Measurements from ENCODE around the gene RGPD8.

The RGPD8 gene

DNA sequence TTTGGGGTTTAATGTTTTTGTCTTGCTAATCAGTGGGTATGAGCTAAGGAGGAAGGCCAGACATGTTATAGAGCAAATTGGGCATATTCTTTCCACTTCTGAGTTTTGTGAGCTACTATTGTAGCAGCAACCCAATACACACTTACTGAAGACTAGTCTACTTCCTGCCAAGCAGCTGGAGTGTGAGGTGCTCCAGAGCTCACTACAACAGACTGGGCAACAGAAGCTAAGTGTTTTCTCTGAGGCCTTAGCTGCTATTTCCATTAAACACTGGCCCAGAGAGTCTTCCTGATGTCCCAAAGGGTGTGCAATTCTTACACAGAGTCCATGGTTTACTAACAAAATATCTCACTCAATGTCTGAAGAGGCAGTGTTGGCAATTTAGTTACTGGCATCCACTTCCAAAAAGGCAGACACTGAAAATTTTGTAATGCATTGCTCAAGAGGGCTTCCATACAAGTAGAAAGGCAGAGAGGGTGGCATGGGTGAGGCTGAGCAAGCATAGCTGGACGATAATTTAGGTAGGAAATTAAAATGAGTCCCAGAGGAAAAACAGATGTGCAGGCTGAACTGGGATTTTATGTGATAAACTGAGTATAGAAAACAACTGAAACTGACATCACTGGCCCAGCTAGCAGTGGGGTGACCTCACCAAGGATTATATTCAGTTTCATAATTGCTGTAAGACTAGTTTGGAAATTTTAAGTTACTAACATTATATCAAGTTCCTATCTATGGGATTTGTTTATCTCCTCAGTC is 89.4 kb downstream of the RGPD8 start:
- intact Hi-C loops (cut with DNase I): no loop called here
- no peak for DNase-seq

DNA sequence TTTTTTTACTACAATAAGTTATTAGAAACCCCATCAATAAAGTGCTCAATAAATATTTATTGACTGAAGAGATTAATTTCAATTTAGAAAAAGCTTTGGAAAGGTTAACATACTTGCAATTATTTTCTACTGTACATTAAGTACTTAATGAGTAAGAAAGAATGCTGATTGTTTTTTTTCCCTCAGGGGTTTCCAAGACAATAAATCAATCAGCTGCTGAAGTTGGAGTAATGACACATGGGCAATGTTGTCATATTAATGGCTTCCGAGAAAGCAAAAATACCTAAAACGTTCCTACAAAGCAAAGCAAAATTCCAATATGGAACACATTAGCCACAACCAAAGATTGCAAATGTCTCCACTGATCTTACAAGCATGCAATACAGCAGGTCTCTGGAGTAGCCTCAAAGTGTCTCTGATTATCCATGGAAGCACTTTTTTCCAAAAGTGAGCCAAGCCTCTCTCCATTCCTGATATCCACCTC is 91.3 kb downstream of the RGPD8 start:
- intact Hi-C loops (cut with DNase I): no loop called here
- DNase-seq: no peak

DNA sequence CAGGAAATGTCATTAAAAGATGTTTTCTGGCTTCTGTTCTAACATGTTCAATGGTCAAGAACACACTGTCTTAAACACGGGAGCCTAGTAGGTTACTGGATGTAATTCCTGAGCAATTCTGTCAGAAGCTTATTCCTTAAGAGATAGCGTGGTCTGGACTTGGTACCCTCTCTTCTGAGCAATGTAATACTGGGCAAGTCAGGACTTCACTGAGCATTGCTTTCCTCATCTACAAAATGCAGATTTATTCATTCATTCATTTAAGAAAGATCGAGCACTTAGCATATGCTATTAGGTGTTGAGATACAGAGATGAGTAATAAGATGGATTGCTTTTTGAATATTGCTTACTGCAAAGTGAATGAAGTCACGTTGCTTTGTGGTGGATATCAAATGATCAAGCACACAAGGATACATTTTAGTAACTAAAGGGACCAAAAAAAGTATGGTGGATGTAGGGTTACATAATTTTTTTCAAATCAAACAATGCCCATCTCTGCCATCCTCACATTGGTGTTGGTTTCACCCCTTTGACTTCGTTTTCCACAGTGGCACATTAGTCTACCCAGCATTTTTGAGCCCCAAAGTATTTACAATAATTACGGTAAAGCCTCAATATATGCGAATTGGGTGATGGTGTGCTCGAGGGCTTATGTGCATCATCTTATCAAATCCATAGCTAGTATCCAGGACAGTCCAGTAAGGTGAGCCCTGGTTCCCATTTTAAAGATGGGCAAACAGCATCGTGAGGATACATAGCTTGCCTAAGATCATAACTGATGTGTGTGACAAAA is 92.8 kb downstream of the RGPD8 start:
- DNase-seq: no peak
- intact Hi-C loops (cut with DNase I): no loop called here

DNA sequence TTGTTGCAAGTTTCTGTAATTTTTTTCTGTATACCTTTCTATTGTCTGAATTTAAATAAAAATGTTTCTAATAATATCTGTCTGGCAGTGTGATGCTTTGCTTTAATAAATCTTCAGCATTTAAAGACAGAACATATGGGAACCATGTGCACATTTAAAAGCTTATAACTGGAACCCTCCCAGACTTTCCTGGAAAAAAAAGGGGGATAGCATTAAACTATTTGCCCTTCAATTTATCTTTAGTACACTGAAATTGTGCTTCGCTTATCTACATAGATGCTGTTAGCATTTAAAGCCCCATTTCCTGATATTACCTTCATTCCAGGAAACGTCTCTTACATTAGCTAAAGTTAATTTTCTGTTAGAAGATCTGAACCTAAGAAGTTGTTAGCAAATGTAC is 93.5 kb downstream of the RGPD8 start:
- intact Hi-C loops (cut with DNase I): no loop called here
- no peak for DNase-seq

DNA sequence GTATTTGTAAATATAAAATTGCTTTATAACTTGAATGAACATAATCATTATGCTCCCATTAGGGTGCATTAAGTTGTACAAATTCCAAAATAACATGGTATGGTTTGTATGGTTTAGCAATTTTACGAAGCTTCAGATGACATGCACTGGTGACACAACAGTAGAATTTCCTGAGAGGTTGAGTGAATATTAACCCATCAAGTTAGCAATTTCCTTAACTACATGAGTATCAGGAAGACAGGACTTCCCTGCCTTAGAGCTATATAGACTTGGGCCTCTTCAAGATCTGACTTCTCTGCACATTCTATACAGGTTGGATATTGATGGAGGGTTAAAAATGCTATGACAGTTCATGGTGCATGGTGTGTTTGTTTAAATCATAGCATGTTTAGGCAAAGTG is 97.8 kb downstream of the RGPD8 start:
- no peak for DNase-seq
- intact Hi-C loops (cut with DNase I): no loop called here

DNA sequence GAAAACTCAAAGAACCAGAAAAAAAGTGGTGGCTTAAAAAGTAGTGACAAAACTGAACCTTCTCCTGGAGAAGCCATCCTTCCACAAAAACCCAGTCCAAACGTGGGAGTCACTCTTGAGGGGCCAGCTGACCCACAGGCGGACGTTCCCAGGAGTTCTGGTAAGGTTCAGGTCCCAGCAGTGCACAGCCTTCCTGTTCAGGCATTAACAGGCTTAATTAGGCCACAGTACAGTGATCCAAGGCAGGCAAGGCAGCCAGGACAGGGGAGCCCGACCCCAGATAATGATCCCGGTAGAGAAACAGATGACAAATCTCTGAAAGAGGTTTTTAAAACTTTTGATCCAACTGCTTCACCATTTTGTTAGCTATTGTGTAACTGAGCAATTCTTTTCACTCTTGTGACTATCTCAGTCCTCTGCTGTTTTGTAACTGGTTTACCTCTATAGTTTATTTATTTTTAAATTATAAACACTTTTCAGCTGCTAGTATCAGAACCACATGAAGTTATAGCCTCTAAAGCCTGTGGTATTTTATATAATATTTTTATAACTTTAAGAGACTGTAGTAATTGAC is 101.2 kb downstream of the RGPD8 start:
- DNase-seq: no peak

DNA sequence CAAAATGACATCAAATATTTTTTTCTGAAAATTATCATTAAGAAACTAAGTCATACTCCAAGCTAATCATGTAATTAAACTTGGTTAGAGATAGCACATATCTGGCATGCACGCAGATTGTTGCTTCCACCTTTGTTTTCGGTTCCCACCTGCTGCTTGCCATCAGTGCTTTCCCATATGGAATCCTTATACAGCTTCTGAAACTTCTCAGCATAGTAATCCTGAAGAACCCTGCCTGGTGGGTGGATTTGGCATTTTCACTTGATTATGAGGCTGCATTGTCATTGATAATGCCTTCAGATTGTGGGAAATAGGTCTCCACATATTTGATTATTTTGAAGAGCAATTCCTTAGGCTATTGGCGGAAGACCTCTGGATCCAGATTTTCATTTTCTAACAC is 110.5 kb downstream of the RGPD8 start:
- no peak for DNase-seq
- intact Hi-C loops (cut with DNase I): no loop called here

More for the DNA sequence above, 101.2 kb downstream of the RGPD8 start:
- intact Hi-C loops (cut with DNase I): no loop called here

DNA sequence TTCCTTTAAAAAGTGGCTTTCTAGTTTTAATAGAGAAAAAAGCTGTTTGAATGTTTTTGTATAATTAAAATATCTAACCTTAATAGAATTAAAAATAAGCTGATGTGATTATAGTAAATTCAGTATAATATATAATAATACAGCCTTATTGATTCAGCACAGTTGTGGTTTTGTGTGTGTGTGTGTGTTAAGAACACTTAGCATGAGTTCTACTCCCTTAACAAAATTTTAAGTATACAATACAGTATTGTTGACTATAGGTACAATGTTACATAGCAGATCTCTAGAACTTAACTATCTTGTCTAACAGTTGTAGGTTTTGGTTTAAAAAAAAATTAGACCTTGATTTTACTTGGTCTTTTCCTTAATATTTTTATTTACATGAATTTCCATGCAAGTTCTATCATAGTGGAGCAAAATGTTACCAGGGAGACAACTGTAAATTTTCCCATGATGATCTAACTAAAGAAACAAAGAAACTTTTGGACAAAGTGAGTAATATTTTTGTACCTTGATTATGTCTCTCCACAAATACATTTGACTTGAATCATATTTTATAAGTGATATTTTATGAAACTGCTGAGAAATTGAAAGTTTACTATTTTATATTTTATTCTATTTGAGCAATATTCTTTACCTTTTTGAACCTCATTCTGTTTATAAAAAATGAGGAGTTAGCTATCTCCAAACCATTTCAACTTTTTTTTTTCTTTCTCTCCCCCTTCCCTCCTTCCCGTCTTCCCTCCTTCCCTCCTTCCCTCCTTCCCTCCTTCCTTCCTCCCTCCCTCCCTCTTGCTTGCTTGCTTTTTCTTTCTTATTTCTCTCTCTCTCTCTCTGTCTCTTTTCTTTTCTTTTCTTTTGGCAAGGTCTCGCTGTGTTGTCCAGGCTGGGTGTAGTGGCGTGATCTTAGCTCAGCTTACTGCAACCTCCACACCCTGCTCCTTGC is 111.8 kb downstream of the RGPD8 start:
- no peak for DNase-seq
- intact Hi-C loops (cut with DNase I): no loop called here
